ENCODE data around the gene SLC34A2.
"Not testable (repeated sequence)": the region's sequence is repeated elsewhere in the genome, so short reads cannot be mapped to it uniquely, and the experiment has no call there.

The SLC34A2 gene, protein sequence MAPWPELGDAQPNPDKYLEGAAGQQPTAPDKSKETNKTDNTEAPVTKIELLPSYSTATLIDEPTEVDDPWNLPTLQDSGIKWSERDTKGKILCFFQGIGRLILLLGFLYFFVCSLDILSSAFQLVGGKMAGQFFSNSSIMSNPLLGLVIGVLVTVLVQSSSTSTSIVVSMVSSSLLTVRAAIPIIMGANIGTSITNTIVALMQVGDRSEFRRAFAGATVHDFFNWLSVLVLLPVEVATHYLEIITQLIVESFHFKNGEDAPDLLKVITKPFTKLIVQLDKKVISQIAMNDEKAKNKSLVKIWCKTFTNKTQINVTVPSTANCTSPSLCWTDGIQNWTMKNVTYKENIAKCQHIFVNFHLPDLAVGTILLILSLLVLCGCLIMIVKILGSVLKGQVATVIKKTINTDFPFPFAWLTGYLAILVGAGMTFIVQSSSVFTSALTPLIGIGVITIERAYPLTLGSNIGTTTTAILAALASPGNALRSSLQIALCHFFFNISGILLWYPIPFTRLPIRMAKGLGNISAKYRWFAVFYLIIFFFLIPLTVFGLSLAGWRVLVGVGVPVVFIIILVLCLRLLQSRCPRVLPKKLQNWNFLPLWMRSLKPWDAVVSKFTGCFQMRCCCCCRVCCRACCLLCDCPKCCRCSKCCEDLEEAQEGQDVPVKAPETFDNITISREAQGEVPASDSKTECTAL

DNA sequence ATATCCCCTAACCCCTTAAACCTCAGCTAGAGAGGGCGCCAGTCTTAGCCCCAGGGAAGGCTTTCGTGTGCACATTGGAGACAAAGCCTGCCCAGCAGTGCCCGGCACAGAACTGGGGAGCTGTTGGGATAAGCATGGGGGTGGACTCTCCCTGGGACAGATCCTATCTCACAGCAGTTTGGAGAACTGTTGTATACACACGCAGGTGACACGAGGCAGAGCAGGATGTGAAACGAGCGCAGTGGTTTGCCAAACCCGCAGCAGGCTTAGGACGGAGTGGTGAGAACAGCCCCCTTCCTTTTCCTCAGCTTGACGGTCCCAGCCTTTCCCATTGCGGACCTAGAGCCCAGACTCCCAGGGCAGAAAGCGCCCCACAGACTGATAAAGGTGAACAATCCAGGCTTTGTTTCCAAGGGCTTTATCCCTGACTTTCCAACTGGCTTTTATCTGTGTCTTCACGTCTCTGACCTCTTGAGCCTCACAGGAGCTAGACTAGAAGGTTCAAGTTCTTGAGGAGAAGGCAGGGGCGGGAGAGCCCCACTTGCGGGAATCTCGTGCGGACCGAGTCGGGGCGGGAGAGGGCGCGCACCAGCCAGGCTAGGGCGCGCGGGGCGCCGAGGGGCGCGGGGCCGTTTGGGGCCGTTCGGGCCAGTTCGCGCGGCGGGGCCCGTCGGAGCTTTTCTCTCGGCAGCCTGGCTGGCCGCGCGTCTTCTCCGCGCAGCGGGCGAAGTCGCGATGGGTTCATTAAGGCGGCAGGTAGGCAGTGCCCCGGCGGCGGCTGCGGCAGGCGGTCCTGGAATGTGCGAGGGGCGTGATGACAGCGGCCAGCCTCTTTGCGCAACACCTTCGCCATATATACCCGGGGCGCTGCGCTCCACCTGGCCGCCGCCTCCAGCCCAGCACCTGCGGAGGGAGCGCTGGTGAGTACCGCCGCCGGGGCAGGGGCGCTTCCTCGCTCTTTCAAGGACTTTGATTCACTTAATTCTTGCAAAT lies at the start of gene SLC34A2:
Gene SLC34A2, plus strand, starts transcription at position 881 of the 993 bp plus-strand sequence. CDS start 6,650 bp downstream, outside the sequence.
- no peak for DNase-seq

DNA sequence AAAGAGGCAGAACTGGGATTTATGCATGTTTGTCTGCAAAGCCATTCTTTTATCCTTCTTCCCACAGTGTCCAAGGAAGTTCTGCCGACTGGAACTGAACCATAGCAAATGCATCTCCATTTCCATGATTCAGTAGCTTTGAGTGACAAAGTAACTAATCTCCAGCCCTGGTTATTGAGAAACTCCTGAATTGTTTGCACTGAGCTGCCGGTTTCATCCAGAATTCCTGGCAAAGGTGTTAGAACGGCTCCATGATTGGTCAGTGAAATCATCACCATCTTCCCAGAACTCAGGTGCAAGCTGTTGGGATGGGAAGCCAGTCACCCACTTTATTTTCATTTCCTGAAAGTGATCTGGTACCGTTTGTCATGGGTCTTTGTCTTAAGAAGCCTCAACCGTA lies 47.0 kb upstream of the SLC34A2 start:
- no peak for DNase-seq

DNA sequence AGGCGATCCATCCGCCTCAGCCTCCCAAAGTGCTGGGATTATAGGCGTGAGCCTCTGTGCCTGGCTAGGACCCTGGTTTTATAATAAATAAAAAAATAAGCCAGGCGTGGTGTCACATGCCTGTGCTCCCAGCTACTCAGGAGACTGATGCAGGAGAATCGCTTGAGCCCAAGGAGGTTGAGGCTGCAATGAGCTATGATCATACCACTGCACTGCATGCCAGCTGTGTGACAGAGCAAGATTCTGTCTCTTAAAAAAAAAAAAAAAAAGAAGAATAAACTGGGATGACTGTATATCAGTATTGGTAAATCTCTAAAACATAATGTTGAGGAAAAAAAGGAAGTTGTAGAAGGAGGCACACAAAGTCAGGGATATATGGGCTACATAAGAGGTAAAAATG lies 45.7 kb upstream of the SLC34A2 start:
- DNase-seq = no peak

GRCh38 chr4:25613613-25614012 lies 42.0 kb upstream of the SLC34A2 start:
- not testable (repeated sequence) for DNase-seq

- DNase-seq = no peak
These were observed 40.8 kb upstream of the SLC34A2 start for GRCh38 chr4:25614807-25615206.

DNA sequence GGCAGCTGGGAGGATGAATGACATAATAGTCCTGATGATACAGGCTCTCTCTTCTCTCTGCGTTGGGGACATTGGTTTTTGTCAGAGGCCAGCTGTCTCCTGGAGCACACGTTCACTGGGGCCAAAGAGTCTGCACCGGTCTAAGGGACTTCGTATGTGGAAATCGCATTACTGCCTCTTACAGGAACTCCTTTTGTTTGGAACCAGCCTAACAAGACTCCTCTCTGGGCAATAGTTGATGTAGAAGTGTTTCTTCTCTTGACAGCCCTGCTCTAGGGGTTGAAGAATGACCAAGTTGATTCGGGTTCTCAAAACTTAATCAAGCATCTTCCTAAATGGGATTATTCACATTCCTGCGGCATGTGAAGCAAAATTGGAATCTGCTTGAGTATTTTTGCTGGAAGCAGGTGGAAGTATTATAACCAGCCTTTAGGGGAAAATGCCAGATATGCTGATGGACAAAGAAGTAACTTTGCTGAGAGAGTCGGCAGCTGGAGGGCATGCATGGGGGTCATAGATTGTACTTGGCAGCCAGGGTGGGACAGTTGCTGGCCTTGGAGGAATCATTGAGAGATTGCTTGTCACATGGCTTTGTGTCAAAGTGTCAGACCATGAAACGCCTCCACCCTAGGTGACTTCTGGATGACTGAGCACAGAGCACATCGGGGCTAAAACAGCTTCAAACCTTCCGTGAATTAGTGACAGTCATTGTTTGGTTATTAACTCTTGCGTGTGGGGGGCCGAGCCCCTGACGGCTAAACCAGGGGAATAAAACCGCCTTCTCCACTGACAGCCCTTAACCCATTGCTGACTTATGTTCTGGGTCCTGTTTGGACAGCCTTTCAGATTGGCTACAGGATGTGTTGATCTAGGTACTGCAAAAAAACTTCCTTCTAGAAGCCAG lies 34.4 kb upstream of the SLC34A2 start:
- DNase-seq = no peak

DNA sequence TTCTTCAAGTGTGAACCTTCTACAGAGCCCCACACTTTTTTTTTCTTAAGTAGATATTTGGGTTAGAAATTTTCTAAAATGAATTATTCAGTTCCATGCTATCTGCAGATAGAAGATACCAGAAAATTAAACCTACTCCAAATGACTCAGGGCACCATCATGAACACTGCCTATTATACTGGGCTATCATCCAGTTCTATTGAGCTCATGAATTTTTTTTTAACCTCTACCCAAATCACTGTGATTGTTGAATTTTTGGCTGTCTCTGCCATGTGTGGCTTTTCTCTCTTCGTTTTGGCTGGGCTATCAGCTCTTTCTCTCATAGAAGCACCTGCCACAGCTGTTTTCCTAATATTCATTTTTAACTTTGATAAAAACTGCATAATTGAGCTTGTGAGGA lies 31.0 kb upstream of the SLC34A2 start:
- DNase-seq = no peak

GRCh38 chr4:25628451-25628850 lies 27.2 kb upstream of the SLC34A2 start:
- no peak for DNase-seq

DNA sequence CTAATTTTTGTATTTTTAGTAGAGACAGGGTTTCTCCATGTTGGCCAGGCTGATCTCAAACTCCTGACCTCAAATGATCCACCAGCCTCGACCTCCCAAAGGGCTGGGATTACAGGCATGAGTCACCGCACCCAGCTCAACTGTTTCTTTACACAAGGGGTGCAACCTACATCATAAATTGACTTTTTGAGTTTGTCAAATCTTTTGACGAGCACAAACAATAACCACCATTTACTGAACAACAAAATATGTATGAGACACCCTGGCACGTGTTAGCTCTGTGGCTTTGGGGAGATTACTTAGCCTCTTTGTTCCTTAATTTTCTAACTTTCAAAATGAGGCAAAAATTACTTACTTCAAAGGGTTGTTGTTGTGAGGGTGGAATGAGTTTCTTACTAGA lies 23.5 kb upstream of the SLC34A2 start:
- DNase-seq = no peak

- DNase-seq = no peak
These were observed 22.1 kb upstream of the SLC34A2 start for GRCh38 chr4:25633541-25633940.

GRCh38 chr4:25635501-25635900 lies 20.1 kb upstream of the SLC34A2 start:
- no peak for DNase-seq

DNA sequence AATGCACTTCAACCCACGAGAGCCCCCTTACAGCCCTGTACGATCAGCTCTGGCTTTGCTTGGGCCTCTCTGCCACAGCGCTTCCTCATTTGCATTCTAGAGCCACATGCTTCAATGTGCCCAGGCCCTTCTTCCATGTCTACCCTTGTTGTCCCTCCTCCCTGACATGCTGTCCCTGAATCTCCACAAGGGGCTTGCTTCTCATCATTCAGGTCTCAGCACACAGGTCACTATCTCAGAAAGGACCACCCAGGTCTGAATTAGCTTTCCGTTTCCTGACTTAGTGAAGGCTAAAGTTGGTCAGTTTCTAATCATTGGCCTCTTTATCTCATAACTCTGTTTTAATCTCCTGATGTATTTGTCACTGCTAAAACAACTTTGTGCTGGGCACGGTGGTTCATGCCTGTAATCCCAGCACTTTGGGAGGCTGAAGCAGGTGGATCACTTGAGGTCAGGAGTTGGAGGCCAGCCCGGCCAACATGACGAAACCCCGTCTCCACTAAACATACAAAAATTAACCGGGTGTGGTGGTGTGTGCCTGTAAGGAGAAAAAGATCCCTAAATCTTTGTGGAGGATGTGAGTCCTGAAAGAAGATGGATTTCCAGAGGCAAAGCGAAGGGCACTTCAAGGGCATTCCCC lies 17.9 kb upstream of the SLC34A2 start:
- DNase-seq = no peak

- DNase-seq = no peak
These were observed 17.4 kb upstream of the SLC34A2 start for GRCh38 chr4:25638221-25638601.

GRCh38 chr4:25638806-25639205 lies 16.8 kb upstream of the SLC34A2 start:
- no peak for DNase-seq

- no peak for DNase-seq
These were observed 5.3 kb upstream of the SLC34A2 start for GRCh38 chr4:25650311-25650710.

DNA sequence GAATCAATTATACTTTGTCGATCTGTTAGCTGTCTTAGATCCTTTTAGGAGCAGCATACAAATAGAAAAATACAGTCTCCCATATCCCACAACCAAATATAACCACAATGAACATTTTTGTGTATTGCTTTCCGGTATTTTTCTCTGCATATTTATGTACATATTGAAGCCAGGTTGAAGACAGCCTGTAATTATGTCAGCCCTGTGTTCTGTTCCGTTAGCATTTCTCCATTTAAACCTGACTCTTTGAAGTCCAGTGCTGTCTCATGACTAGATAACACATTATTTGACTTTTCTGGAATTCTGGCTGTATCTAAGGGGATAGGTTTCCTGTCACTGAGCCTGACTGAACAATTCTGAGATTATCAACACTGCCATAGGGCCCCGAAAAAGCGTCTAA lies 4.0 kb upstream of the SLC34A2 start:
- DNase-seq = no peak

DNA sequence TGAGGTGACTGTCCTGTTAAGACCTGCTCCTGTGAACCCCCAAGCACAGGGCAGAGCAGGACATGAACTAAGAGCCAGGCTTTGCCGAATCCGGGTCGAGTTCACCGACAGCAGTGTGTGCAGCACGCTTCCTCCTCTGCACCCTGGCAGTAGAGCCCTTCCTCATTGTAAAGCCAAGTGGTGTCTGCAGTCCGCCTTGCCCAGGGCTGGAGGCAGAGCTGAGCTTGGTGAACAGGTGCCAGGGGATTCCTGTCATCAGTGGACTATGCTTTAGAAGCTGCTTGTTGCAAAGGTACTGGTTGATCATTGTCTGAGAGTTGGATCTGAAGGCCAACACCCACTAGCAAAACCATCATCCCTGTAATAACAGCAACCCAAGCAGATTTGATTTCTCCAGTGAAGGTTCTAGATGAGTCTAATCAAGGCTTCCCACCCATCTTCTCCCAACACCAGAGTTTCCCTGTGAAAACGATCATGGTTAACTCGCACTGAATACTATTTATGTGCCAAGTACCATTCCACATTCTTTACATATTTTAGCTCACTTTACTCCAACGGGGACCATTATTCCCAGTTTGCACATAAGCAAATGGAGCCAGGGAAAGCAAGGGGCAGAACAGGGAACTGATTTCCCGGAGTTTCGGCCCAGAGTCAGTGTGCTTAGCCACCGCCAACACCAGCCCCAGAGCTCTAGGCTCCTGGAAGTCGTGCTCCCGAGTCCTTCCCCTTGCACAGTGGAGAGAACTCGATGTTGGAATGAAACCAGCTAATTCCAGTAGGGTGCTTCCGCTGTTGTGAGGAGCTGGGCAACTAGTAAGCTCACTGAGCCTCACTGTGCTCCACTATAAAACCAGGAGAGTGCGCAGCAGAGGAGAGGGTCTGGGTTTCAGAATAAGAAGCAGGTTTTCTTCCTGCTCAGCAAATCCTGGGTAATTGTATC lies 1.4 kb upstream of the SLC34A2 start:
- DNase-seq = no peak

DNA sequence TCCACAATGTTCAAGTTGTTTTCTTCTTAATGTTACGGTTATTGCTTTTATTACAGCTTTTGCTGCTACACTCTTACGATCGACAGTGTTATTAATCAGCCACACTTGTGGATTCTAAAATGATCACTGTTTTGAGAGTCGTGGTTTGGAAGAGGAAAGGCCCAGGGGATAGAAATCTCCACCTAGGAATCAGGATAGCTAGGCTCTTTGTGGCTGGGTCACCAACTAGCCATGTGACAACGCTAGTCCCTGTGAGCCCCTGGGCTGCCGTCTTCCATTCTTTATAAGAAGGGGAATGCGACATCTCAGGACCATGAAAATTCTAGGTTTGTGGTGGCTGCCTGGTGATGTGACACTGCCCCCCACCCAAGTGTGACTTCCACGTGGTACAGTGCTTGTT lies 380 bp downstream of the SLC34A2 start:
- no peak for DNase-seq

GRCh38 chr4:25658357-25658771 lies 2.7 kb downstream of the SLC34A2 start:
- no peak for DNase-seq

DNA sequence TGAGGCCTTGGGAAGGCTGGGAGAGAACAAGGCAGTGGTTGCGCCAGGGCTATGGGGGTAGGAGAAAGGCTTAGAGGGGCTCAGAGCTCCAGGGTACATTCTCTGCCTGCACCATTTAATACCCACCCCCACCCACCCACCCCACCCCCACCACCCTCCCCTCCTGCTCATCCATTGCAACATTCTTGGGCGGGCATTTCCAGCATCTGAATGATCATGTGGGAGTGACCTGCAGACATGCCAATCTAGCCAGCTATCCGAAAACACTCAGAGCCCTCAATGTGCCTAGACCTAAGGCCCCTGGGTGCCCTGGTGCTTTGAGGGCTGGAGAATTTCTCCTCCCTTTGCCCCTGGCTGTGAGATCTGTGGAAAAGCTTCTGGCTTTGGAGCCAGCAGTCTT lies 3.1 kb downstream of the SLC34A2 start:
- DNase-seq = no peak
